ENCODE measurements around the gene MCEMP1. TPM values are rescaled to one million over a fixed set of nuclear protein-coding genes. Genes with fewer than 3 reads are reported as not detected.

MCEMP1 gene
- total RNA-seq, 2 donors from 2014 or later: 0.92 TPM; not detected in 1

- no peak overlapping the region for H3K27ac ChIP-seq
- ATAC-seq (ENCODE audit: insufficient number of reproducible peaks, low FRiP score, low read depth): no peak
- H3K4me1 ChIP-seq (ENCODE audit: control insufficient read depth in 1 of 2, low read depth in 2 of 2): no peaks in the 10 kb centered on the region
- no peaks in the 10 kb centered on the region for H3K27me3 ChIP-seq (replicated peaks; ENCODE audit: insufficient read depth)
- H3K9me3 ChIP-seq: no peaks in the 10 kb centered on the region
- no peak for DNase-seq (ENCODE audit: low spot score)
- H3K36me3 ChIP-seq: no peaks in the 10 kb centered on the region
- TF ChIP-seq, protein P1, sequence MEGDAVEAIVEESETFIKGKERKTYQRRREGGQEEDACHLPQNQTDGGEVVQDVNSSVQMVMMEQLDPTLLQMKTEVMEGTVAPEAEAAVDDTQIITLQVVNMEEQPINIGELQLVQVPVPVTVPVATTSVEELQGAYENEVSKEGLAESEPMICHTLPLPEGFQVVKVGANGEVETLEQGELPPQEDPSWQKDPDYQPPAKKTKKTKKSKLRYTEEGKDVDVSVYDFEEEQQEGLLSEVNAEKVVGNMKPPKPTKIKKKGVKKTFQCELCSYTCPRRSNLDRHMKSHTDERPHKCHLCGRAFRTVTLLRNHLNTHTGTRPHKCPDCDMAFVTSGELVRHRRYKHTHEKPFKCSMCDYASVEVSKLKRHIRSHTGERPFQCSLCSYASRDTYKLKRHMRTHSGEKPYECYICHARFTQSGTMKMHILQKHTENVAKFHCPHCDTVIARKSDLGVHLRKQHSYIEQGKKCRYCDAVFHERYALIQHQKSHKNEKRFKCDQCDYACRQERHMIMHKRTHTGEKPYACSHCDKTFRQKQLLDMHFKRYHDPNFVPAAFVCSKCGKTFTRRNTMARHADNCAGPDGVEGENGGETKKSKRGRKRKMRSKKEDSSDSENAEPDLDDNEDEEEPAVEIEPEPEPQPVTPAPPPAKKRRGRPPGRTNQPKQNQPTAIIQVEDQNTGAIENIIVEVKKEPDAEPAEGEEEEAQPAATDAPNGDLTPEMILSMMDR (IDR thresholded peaks at IDR 0.05): no peak
- H3K4me3 ChIP-seq: no peak overlapping the region
These were observed 27.6 kb downstream of the MCEMP1 start for GRCh38 chr19:7704280-7705060.

DNA sequence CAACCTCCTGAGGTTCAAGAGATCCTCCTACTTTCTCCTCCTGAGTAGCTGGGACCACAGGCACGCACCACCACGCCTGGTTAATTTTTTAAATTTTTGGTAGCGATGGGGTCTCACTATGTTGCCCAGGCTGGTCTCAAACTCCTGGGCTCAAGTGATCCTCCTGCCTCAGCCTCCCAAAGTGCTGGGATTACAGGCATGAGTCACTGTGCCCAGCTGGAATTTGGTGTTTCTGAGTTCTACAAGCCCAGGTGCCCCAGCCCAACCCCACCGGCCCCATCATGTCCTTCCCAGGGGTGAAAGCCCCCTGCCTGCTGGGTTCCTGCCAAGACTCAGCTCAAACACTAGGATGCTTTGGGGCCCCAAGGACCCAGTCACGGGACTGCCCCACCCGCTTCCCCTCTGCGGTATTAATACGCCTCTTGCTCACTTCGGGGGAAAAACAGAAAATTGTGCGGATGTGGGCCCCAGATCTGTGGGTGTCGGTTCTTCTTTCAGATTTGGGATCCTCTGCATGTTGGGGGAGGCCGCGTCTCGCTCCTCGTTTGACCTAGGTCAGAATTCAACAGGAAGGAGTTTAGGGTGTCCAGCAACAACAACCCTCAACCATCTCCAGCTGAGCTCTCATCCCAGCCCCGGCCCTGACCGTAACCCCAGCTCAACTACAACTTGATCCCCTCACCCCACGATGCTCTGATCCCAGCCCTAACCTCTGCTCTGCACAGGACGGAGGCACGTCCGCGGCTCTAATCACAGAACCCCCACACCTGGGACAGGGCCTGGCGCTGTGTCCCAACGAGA is 28.7 kb downstream of the MCEMP1 start:
- no peaks in the 10 kb centered on the region for H3K27me3 ChIP-seq (replicated peaks; ENCODE audit: insufficient read depth)
- H3K4me1 ChIP-seq (ENCODE audit: control insufficient read depth in 1 of 2, low read depth in 2 of 2): no peaks in the 10 kb centered on the region
- no peak overlapping the region for H3K4me3 ChIP-seq
- ATAC-seq (ENCODE audit: insufficient number of reproducible peaks, low FRiP score, low read depth) (no peak), DNase-seq (ENCODE audit: low spot score) (no peak)
- no peaks in the 10 kb centered on the region for H3K36me3 ChIP-seq
- TF ChIP-seq, protein P1 (IDR thresholded peaks at IDR 0.05): no peak
- no peaks in the 10 kb centered on the region for H3K9me3 ChIP-seq
- no peak overlapping the region for H3K27ac ChIP-seq

DNA sequence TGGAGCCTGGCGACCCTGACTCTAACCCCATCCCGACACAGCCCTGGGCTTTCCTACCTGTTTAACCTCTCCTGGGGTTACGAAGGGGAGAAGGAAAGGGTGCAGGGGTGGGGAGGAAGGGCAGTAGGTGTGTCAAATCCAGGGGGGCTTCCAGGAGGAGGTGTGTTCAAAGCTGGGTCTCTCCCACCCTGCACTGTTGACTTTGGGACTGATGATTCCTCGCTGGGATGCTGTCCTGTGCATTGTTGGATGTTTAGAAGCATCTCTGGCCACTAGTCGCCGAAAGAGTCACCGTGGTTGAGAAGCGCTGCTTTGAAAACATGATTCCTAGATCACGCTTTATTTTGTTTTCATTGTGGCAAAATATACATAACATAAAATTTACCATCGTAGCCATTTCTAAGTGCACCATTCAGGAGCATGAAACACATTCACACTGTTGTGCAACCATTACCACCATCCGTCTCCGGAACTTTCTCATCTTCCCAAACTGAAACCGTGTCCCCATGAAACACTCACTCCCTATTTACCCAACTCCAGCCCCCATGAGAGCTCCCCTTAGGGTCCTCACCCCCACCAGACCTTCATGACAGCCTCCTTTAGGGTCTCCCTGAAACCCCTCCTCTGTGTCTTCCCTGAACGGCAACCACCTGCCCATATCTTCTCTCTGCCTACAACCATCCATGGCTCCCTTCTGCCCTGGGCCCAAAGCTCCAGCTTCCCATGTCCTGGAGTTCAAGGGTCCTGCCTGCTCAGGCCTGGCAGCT is 29.5 kb downstream of the MCEMP1 start:
- no peaks in the 10 kb centered on the region for H3K27me3 ChIP-seq (replicated peaks; ENCODE audit: insufficient read depth)
- no peaks in the 10 kb centered on the region for H3K4me1 ChIP-seq (ENCODE audit: control insufficient read depth in 1 of 2, low read depth in 2 of 2)
- ATAC-seq (ENCODE audit: insufficient number of reproducible peaks, low FRiP score, low read depth) (no peak), DNase-seq (ENCODE audit: low spot score) (no peak)
- TF ChIP-seq, protein P1 (IDR thresholded peaks at IDR 0.05): no peak
- no peak overlapping the region for H3K4me3 ChIP-seq
- H3K9me3 ChIP-seq: no peaks in the 10 kb centered on the region
- H3K27ac ChIP-seq: no peak overlapping the region
- H3K36me3 ChIP-seq: no peaks in the 10 kb centered on the region

- H3K27ac ChIP-seq: no peak overlapping the region
- ATAC-seq (ENCODE audit: insufficient number of reproducible peaks, low FRiP score, low read depth): no peak
- H3K9me3 ChIP-seq: no peaks in the 10 kb centered on the region
- no peak overlapping the region for H3K4me3 ChIP-seq
- TF ChIP-seq, protein P1 (IDR thresholded peaks at IDR 0.05): no peak
- no peaks in the 10 kb centered on the region for H3K4me1 ChIP-seq (ENCODE audit: control insufficient read depth in 1 of 2, low read depth in 2 of 2)
- no peak for DNase-seq (ENCODE audit: low spot score)
- no peaks in the 10 kb centered on the region for H3K27me3 ChIP-seq (replicated peaks; ENCODE audit: insufficient read depth)
- H3K36me3 ChIP-seq: no peaks in the 10 kb centered on the region
These were observed 30.1 kb downstream of the MCEMP1 start for GRCh38 chr19:7706955-7707456.
